Measurements from ENCODE around the gene MYLK.

MYLK gene

DNA sequence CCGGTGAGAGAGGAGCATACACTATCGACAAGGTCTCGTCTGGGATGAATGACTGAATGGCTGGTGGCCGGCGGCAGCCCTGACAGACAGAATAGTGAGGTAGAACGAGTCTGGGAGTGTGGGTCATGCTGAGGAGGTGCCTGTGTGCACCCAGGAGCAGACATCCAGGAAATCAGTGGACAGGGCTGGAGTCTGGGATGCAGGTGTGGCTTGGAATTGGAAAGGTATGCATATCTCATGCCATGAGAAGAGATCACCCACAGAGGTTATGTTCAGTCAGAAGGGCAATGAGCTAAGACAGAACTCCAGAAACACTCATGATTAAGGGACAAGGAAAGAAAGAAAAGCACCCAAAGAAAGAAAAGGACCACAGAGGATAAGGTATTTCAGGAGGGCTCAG is 320.1 kb downstream of the MYLK start:
- TF ChIP-seq, protein P1, sequence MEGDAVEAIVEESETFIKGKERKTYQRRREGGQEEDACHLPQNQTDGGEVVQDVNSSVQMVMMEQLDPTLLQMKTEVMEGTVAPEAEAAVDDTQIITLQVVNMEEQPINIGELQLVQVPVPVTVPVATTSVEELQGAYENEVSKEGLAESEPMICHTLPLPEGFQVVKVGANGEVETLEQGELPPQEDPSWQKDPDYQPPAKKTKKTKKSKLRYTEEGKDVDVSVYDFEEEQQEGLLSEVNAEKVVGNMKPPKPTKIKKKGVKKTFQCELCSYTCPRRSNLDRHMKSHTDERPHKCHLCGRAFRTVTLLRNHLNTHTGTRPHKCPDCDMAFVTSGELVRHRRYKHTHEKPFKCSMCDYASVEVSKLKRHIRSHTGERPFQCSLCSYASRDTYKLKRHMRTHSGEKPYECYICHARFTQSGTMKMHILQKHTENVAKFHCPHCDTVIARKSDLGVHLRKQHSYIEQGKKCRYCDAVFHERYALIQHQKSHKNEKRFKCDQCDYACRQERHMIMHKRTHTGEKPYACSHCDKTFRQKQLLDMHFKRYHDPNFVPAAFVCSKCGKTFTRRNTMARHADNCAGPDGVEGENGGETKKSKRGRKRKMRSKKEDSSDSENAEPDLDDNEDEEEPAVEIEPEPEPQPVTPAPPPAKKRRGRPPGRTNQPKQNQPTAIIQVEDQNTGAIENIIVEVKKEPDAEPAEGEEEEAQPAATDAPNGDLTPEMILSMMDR (conservative IDR thresholded peaks at IDR 0.05; ENCODE audit: low read depth, low read length), result no peak
- H3K4me3 ChIP-seq (IDR thresholded peaks at IDR 0.05; ENCODE audit: insufficient read depth, low read depth, low read length), result no peak overlapping the region
- no peaks in the 10 kb centered on the region for H3K4me1 ChIP-seq (ENCODE audit: low read depth, poor library complexity, severe bottlenecking)
- H3K36me3 ChIP-seq (ENCODE audit: insufficient read depth), result no peaks in the 10 kb centered on the region
- no peak overlapping the region for H2AFZ ChIP-seq (ENCODE audit: low read depth)
- H3K4me2 ChIP-seq, result no peak overlapping the region
- H3K9ac ChIP-seq, result no peak overlapping the region
- H4K20me1 ChIP-seq (ENCODE audit: insufficient read depth), result no peaks in the 10 kb centered on the region
- H3K79me2 ChIP-seq (ENCODE audit: insufficient read depth, low read depth), result no peaks in the 10 kb centered on the region
- H3K27me3 ChIP-seq (ENCODE audit: insufficient read depth, low read depth), result no peaks in the 10 kb centered on the region
- H3K27ac ChIP-seq, result no peak overlapping the region

DNA sequence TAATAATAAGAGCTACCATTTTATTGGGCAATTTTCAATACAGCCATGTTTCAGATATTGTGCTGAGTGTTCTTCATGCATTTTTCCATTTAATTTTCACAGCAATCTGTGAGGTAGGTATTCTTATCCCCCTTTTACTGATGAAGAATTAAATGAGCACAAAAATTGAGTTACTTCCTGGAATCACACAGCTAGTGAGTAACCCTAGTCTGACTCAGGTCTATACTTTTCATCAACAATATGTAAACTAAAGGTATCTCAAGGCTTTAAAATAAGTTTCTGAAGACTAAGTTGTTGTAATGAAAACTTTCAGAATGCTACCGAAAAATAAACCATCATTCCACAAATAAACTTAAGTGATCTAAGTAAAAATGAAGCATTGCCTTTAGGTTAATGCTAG is 321.6 kb downstream of the MYLK start:
- no peaks in the 10 kb centered on the region for H3K36me3 ChIP-seq (ENCODE audit: insufficient read depth)
- TF ChIP-seq, protein P1 (conservative IDR thresholded peaks at IDR 0.05; ENCODE audit: low read depth, low read length), result no peak
- no peak overlapping the region for H2AFZ ChIP-seq (ENCODE audit: low read depth)

DNA sequence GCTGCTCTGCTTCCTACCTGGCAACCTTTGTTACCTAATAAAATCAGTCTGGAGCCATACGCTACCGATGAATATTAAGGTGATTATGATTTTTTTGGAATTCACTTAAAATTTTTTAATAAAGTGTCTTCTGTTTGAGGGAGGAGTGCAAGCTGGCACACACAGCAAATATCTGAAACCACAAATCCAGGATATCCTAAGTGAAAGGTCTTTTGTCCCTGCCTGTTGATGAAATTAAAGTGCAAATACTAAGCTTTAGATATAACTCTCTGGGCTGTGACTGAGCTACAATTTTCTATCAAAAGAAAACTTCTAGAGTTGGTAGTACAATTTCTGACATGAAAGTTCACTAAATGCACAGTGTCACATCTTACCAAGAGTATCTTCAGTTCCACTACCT is 322.9 kb downstream of the MYLK start:
- no peak overlapping the region for H3K27ac ChIP-seq
- no peaks in the 10 kb centered on the region for H3K79me2 ChIP-seq (ENCODE audit: insufficient read depth, low read depth)
- H3K4me2 ChIP-seq, result no peak overlapping the region
- no peaks in the 10 kb centered on the region for H3K27me3 ChIP-seq (ENCODE audit: insufficient read depth, low read depth)
- no peaks in the 10 kb centered on the region for H4K20me1 ChIP-seq (ENCODE audit: insufficient read depth)
- no peak overlapping the region for H3K4me3 ChIP-seq (IDR thresholded peaks at IDR 0.05; ENCODE audit: insufficient read depth, low read depth, low read length)
- H3K9ac ChIP-seq, result no peak overlapping the region
- H3K4me1 ChIP-seq (ENCODE audit: low read depth, poor library complexity, severe bottlenecking), result no peaks in the 10 kb centered on the region
- TF ChIP-seq, protein P1 (conservative IDR thresholded peaks at IDR 0.05; ENCODE audit: low read depth, low read length), result no peak
- no peaks in the 10 kb centered on the region for H3K36me3 ChIP-seq (ENCODE audit: insufficient read depth)
- H2AFZ ChIP-seq (ENCODE audit: low read depth), result no peak overlapping the region

More for the DNA sequence above, 321.6 kb downstream of the MYLK start:
- Histone ChIP-seq H3K4me3 (IDR thresholded peaks at IDR 0.05; ENCODE audit: insufficient read depth, low read depth, low read length) (no peak overlapping the region), H3K27ac (no peak overlapping the region), H3K27me3 (ENCODE audit: insufficient read depth, low read depth) (no peaks in the 10 kb centered on the region), H3K79me2 (ENCODE audit: insufficient read depth, low read depth) (no peaks in the 10 kb centered on the region), H3K4me1 (ENCODE audit: low read depth, poor library complexity, severe bottlenecking) (no peaks in the 10 kb centered on the region), H3K4me2 (no peak overlapping the region), H4K20me1 (ENCODE audit: insufficient read depth) (no peaks in the 10 kb centered on the region), H3K9ac (no peak overlapping the region)
